ENCODE data around the gene HTR2B.
"Not testable (repeated sequence)": the region's sequence is repeated elsewhere in the genome, so short reads cannot be mapped to it uniquely, and the experiment has no call there.

The HTR2B gene

GRCh38 chr2:231100321-231100720, 24.5 kb downstream of the HTR2B start:
- DNase-seq (ENCODE audit: low read depth, low spot score); H3K27ac ChIP-seq: not testable (repeated sequence)

DNA sequence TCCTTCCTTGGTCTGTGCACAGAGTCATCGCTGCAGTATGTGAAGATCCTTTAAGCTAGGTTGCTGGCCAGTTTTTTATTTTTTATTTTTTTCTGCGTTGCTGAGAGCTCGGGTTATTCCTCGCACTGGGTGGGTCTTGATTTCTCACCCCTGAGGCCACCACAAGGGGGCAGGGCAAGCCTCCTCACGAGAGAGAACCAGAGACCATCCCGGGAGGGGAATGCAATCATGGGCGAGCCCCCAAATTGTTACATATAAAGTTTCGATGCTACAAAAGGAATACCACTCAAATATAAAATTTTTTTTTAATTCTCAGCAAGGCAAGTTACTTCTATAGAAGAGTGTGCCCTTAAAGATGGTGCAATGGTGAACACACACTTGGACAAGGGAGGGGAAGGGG, 24.9 kb downstream of the HTR2B start:
- H3K27ac ChIP-seq = no peak overlapping the region
- no peak for DNase-seq (ENCODE audit: low read depth, low spot score)

GRCh38 chr2:231094736-231095346, 30.0 kb downstream of the HTR2B start:
- no peak for DNase-seq (ENCODE audit: low read depth, low spot score)
- H3K27ac ChIP-seq = no peak overlapping the region

- DNase-seq (ENCODE audit: low read depth, low spot score) = no peak
- H3K27ac ChIP-seq = no peak overlapping the region
Measured at GRCh38 chr2:231093933-231094332, 30.9 kb downstream of the HTR2B start.

DNA sequence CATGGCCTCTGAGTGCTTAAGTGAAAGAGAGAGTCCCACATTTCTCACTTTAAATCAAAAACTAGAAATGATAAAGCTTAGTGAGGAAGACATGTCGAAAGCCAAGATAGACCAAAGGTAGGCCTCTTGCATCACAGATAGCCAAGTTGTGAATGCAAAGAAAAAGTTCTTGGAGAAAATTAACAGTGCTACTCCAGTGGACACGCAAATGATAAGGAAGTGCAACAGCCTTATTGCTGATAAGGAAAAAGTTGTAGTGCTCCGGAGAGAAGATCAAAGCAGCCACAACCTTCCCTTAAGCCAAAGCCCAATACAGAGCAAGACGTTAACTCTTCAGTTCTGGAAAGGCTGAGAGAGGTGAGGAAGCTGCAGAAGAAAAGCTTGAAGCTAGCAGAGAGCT, 36.1 kb downstream of the HTR2B start:
- no peak overlapping the region for H3K27ac ChIP-seq
- no peak for DNase-seq (ENCODE audit: low read depth, low spot score)

DNA sequence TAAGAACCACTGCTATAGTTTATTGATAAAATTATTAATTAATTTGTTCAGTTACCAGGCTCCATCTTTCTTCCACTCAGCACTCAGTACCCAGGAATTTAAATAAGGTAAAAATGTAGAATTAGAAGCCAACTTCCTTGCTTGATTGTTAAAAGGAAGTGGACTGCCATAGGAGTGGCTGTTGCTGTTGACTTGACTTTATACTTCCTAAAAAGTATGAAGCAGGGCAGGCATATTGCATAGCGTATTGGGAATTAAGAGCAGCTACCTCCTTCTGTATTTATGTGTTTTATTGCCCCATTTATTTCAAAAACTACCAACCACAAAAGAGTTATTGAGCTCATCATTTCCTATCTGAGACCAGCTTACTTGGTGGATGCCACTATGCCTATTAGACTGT, 40.3 kb downstream of the HTR2B start:
- H3K27ac ChIP-seq = no peak overlapping the region
- no peak for DNase-seq (ENCODE audit: low read depth, low spot score)

GRCh38 chr2:231069379-231070054, 55.3 kb downstream of the HTR2B start:
- no peak for DNase-seq (ENCODE audit: low read depth, low spot score)
- no peak overlapping the region for H3K27ac ChIP-seq

DNA sequence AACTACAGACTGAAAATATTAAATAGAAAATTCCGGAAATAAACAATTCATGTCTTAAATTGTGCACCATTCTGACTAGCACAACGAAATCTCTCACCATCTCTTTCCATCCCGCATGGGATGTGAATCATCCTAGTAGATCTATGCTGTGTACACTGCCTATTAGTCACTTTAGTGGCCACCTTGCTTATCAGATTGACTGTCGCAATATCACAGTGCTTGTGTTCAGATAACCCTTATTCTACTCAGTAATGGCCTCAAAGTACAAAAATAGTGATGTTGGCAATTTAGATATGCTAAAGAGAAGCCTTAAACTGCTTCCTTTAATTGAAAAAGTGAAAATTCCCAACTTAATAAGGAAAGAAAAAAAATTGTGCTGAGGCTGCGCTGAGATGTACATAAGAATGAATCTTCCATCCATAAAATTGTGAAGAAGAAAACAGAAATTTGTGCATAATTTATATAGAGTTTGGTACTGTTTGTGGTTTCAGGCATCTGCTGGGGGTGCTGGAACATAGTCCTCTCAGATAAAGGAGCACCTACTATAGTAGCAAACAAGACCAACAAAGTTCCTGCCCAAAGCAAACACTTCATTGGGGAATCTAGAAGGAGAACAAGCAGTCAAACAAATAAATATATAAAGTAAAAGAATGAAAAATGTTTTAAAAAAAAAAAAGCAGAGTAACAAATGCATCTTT, 56.2 kb downstream of the HTR2B start:
- no peak for DNase-seq (ENCODE audit: low read depth, low spot score)
- H3K27ac ChIP-seq = no peak overlapping the region

DNA sequence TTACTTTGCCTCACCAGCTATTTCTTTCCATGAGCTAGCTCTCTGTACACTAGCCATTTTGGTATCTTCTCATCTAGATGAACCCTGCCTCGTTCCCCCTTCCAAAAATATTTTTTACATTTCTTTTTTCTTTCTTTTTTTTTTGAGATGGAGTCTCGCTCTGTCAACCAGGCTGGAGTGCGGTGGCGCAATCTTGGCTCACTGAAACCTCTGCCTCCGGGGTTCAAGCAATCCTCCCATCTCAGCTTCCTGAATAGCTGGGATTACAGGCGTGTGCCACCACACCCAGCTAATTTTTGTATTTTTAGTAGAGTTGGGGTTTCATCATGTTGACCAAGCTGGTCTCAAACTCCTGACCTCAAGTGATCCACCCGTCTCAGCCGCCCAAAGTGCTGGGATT, 57.3 kb downstream of the HTR2B start:
- H3K27ac ChIP-seq; DNase-seq (ENCODE audit: low read depth, low spot score): not testable (repeated sequence)

DNA sequence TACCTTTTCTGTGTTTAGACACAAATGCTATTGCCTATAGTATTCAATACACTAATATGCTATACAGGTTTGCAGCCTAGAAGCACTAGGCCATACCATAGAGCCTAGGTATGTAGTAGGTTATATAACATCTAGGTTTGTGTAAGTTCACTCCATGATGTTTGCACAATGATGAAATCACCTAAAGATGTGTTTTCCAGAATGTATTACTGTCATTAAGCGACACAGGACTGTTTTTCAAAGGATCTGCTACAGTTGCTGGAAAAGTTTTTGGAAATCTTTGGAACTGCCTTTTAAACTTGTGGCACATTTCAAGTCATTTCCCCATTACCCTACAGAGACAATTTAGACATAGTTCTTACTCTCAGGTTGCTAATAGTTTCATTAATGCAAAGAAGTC, 58.9 kb downstream of the HTR2B start:
- no peak for DNase-seq (ENCODE audit: low read depth, low spot score)
- no peak overlapping the region for H3K27ac ChIP-seq

GRCh38 chr2:231063347-231063746, 61.5 kb downstream of the HTR2B start:
- DNase-seq (ENCODE audit: low read depth, low spot score) = no peak
- H3K27ac ChIP-seq = no peak overlapping the region

GRCh38 chr2:231062776-231063175, 62.1 kb downstream of the HTR2B start:
- H3K27ac ChIP-seq = no peak overlapping the region
- no peak for DNase-seq (ENCODE audit: low read depth, low spot score)

- DNase-seq (ENCODE audit: low read depth, low spot score) = no peak
- no peak overlapping the region for H3K27ac ChIP-seq
Measured at GRCh38 chr2:231059756-231060155, 65.1 kb downstream of the HTR2B start.

DNA sequence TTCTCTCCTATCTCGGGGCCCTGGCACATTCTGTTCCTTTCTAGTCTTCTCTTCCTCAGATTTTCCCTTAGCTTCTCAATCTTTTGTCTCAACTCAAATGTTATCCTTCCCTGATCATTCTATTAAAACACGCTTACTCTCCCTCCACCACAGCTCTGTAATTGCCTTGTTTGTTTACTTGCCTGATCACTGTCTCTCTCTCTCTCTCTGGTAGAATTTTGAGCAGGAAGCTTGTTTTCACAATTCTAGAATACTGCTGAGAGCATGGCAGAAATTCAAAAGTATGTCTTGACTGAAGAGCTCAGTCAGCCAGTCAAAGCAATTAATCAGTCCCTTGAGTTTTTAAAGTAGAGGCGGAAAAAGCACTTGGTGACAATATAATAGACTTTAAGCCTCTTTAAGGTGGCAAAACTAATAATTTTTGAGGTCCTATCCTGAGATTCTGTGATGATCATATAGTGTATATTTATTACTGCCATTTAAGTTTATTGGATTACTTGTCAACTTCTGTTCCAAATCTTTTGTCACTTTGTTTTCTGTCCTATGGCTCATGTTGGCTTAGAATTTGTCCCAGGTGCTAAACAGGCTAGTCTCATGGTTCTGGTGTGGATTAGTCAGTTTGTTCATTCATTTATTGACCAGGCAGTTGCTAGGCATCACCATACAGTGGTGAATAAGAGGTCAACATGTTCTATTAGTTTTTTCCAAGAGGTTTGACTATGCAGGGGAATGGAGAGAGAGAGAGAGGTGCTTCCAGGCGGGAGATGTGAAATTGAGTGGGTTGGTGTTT, 65.9 kb downstream of the HTR2B start:
- no peak overlapping the region for H3K27ac ChIP-seq
- DNase-seq (ENCODE audit: low read depth, low spot score) = no peak

Measured in epithelial cell of prostate (primary cell).